GM19351 (cell line): Measurements from ENCODE around the gene ZNF236.
"Not testable (repeated sequence)": the region's sequence is repeated elsewhere in the genome, so short reads cannot be mapped to it uniquely, and the experiment has no call there.

Source experiments
- ATAC-seq: cut with Tn5 transposase; IDR thresholded peaks from one replicate; pipeline ENCODE4 v1.9.1; 2021; ENCODE audit warnings: mild to moderate bottlenecking, moderate library complexity; ENCODE audit not compliant: unreplicated experiment

The ZNF236 gene

GRCh38 chr18:76985156-76985950, 163.0 kb downstream of the ZNF236 start:
- no peak for ATAC-seq

- ATAC-seq, result no peak
These were observed 163.5 kb downstream of the ZNF236 start for GRCh38 chr18:76985951-76986236.

- no peak for ATAC-seq
These were observed 164.0 kb downstream of the ZNF236 start for GRCh38 chr18:76986406-76986805.

- no peak for ATAC-seq
These were observed 165.9 kb downstream of the ZNF236 start for GRCh38 chr18:76988031-76988826.

- no peak for ATAC-seq
These were observed 166.7 kb downstream of the ZNF236 start for GRCh38 chr18:76988827-76989646.

GRCh38 chr18:76989647-76990190, 167.4 kb downstream of the ZNF236 start:
- no peak for ATAC-seq

GRCh38 chr18:76990343-76991020, 168.1 kb downstream of the ZNF236 start:
- ATAC-seq, result not testable (repeated sequence)

- no peak for ATAC-seq
These were observed 168.8 kb downstream of the ZNF236 start for GRCh38 chr18:76991021-76991688.

- ATAC-seq, result no peak
These were observed 170.1 kb downstream of the ZNF236 start for GRCh38 chr18:76992226-76993084.

GRCh38 chr18:76993085-76993382, 170.7 kb downstream of the ZNF236 start:
- ATAC-seq, result no peak

- ATAC-seq, result no peak
These were observed 171.2 kb downstream of the ZNF236 start for GRCh38 chr18:76993573-76993972.

- no peak for ATAC-seq
These were observed 171.8 kb downstream of the ZNF236 start for GRCh38 chr18:76994086-76994654.

- no peak for ATAC-seq
These were observed 173.5 kb downstream of the ZNF236 start for GRCh38 chr18:76995896-76996295.

GRCh38 chr18:76996429-76996828, 174.1 kb downstream of the ZNF236 start:
- no peak for ATAC-seq

GRCh38 chr18:76997951-76998808, 175.8 kb downstream of the ZNF236 start:
- no peak for ATAC-seq

GRCh38 chr18:76999077-76999476, 176.7 kb downstream of the ZNF236 start:
- ATAC-seq, result no peak

GRCh38 chr18:77000527-77000926, 178.2 kb downstream of the ZNF236 start:
- ATAC-seq, result peak; percentile 58

- ATAC-seq, result no peak
These were observed 178.7 kb downstream of the ZNF236 start for GRCh38 chr18:77001041-77001440.
